ENCODE results near the gene BMPR1A.

BMPR1A gene

GRCh38 chr10:86804805-86805204 is 48.4 kb downstream of the BMPR1A start:
- DNase-seq = no peak

GRCh38 chr10:86813101-86813500 is 56.7 kb downstream of the BMPR1A start:
- DNase-seq = no peak

GRCh38 chr10:86813982-86814381 is 57.6 kb downstream of the BMPR1A start:
- no peak for DNase-seq

- no peak for DNase-seq
Measured at GRCh38 chr10:86815035-86815617, 58.7 kb downstream of the BMPR1A start.

- DNase-seq = no peak
Measured at GRCh38 chr10:86815640-86816039, 59.2 kb downstream of the BMPR1A start.

GRCh38 chr10:86817246-86817645 is 60.8 kb downstream of the BMPR1A start:
- no peak for DNase-seq

- DNase-seq = no peak
Measured at GRCh38 chr10:86819567-86819966, 63.1 kb downstream of the BMPR1A start.

- no peak for DNase-seq
Measured at GRCh38 chr10:86820509-86820908, 64.1 kb downstream of the BMPR1A start.

- DNase-seq = no peak
Measured at GRCh38 chr10:86821388-86821999, 65.1 kb downstream of the BMPR1A start.

- no peak for DNase-seq
Measured at GRCh38 chr10:86823565-86823964, 67.1 kb downstream of the BMPR1A start.

- no peak for DNase-seq
Measured at GRCh38 chr10:86824151-86824550, 67.7 kb downstream of the BMPR1A start.

- no peak for DNase-seq
Measured at GRCh38 chr10:86825366-86825765, 68.9 kb downstream of the BMPR1A start.

GRCh38 chr10:86827639-86828038 is 71.2 kb downstream of the BMPR1A start:
- no peak for DNase-seq

GRCh38 chr10:86828145-86828544 is 71.7 kb downstream of the BMPR1A start:
- DNase-seq = no peak

- no peak for DNase-seq
Measured at GRCh38 chr10:86829472-86829871, 73.1 kb downstream of the BMPR1A start.

- DNase-seq = no peak
Measured at GRCh38 chr10:86830043-86830591, 73.7 kb downstream of the BMPR1A start.

- DNase-seq = no peak
Measured at GRCh38 chr10:86833969-86834368, 77.5 kb downstream of the BMPR1A start.

- DNase-seq = no peak
Measured at GRCh38 chr10:86836044-86836443, 79.6 kb downstream of the BMPR1A start.

- DNase-seq = no peak
Measured at GRCh38 chr10:86837663-86838062, 81.2 kb downstream of the BMPR1A start.

- no peak for DNase-seq
Measured at GRCh38 chr10:86840498-86840897, 84.1 kb downstream of the BMPR1A start.

- DNase-seq = no peak
Measured at GRCh38 chr10:86846088-86846487, 89.7 kb downstream of the BMPR1A start.

- DNase-seq = no peak
Measured at GRCh38 chr10:86848747-86849146, 92.3 kb downstream of the BMPR1A start.

- DNase-seq = no peak
Measured at GRCh38 chr10:86849181-86849894, 92.9 kb downstream of the BMPR1A start.

GRCh38 chr10:86850481-86850880 is 94.1 kb downstream of the BMPR1A start:
- DNase-seq = no peak

All from COR-L47 (cell line).